GM18873 (cell line): ENCODE results near the gene ITGB5.

ENCODE experiments used
- ATAC-seq: cut with Tn5 transposase; IDR thresholded peaks from one replicate; pipeline ENCODE4 v1.9.1; 2021; ENCODE audit warnings: mild to moderate bottlenecking, moderate library complexity, moderate number of reproducible peaks; ENCODE audit not compliant: unreplicated experiment, low FRiP score

ITGB5 gene

DNA sequence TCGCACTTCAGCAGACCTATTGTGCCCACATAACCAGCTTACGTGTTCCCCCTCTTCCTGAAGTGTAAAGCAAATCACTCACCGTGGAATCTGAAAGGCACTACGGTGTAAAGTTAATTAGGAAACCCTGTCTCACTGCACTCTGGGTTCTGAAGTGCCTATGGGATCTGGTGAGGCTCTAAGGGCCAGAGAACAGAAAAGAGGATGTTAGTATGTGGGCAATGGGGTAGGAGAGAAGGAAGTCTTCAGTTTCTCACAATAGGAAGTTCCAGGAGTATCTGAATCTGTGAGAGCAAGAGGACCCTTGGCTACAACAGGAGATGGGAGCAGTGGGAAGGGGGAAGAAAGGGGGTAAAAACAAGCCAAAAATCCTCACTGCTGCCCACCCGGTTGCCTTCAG, 71.4 kb downstream of the ITGB5 start:
- ATAC-seq, result no peak

DNA sequence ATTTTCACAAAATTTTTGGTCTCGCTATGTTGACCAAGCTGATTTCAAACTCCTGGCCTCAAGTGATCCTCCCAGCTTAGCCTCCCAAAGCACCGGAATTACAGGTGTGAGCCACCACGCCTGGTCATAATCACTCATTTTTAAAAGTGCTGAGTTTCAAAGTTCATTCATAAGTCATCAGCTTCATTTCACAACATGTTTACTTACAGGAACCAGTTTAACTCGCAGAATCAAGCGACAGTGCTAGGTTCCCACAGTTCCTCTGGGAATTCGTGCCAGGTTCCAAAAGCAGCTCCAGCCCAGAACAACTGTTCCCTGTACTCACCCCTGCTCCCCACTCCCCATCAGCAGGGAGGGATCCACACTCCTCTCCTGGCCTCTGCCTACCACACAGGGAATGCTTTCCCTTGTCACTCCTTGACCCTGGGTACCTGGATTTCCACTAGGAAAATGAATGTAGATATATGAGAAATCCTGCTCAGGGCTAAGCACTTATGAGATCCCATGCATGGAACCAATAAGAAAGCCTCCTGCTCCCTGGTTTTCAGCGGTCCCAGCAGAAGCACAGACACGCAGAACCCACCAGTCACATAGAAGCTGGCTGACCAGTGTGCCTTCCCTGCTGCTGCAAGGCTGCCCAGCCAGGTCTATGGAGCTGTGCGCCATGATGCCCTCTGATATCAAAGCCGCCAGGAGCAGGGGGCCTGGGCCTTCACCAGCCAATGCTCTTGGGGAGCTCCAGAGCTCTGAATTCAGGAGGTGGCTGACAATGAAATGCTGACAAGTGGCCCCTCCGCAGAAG, 72.3 kb downstream of the ITGB5 start:
- no peak for ATAC-seq

DNA sequence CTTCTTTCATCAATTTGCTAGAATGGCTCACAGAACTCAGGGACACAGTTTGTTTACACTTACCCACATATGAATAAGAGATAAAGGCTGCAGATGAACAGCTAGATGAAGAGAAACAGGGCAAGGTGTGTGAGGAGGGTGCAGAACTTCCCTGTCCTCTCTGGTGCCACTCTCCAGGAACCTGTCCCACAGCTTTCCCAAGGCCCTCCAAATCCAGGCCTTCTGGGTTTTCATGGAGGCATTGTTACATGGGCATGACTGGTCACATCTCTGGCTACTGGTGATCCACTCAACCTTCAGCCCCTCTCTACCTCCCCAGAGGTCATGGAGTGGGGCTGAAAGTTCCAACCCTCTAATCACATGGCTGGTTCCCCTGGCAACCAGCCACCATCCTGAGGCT, 73.6 kb downstream of the ITGB5 start:
- ATAC-seq, result no peak

DNA sequence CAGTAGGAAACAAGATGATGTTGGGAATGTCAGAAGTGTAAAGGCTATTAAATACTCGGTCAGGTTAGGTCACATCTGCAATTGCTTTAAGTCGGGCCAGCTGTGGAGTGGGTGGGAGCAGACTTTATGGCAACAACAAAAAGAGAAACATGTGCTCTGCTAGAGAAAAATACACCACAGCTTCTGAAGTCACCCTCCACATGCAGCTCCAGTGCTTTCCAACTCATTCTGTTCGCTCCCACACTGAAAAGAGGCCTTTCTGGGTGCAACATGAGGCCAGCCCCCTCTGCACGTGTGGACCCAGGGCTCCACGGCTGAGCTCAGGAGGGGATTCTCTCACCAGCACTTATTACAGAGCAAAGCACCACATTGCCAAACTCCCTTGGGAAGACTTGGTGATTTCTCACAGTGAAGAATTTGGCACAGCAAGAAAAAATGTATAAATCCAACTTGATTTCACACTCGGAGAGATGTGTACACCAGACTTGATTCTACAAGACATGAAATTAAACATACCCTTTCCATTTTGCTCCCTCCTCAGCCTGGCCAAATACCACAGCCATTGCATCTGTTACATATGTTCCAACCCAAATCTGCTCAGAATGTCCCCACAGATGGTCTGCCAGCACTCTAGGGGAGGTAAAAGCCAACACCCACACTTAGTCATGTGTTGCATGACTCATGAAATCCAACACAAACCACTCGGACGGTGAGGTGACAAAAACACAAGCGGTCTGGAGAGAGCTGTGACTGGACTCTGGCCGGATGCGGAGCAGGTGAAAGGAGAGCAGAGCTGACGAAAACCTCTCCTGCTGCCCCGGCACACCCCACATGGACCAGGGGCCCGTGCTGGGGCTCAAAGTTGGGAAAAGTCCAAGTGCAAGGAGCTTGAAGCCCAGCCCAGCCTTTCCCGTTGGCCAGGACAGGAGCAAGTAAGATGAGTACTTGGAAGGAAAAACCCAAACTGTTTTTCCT, 74.6 kb downstream of the ITGB5 start:
- no peak for ATAC-seq

DNA sequence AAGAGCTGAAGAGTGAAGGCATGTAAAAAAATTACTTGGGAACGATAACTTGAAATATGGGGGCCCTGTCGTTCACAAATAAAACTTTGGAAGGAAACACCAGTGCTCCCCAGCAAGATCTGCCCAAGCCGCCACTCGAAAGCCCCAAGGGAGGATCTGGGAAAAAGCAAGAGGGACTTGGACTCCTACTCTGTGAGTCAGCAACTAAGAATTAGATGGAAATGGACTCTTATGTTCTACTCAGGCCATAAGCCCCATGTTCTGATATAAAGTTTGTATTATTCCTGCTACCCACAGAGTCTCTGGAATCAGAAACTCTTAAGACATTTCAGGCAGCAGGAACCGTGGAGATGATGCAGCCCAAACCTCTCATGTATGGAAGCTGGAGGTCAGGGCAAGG, 75.7 kb downstream of the ITGB5 start:
- no peak for ATAC-seq

DNA sequence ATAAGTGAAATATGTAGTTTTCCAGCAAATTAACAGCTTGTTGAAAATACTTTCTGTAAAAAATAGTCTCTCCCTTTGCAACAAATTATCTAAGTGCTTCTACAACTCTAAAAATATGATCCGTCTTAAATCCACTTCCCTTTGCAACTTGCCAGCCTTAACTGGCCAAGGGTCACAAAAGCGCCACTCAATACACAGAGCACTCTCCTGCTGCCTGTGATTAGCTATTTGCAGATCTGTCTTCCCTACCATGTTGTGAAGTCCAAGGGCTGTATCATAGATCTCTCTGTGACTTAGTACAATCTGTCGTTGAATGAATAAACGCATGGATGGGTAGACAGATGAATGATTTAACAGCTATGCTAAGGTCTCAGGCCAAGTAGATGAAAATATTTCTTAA, 76.2 kb downstream of the ITGB5 start:
- no peak for ATAC-seq

DNA sequence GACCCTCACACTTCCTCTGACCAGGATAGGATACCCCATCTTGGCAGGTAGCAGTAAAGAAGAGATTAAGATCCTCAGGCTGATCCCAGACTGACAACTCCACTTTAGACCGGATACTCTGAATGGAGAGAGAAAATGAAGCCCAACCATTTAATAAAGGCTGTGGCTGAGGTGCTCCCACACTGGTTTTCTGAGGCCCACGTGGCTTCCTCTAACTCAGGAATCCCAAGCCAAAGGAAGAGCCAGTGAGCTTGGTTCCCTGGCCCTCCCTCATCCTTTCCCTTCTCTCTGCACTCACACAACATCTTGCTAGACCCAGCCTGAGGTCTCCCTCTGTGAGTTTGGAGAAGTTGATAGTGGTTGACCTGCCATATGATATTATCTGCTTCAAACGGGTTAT, 78.1 kb downstream of the ITGB5 start:
- ATAC-seq, result no peak

DNA sequence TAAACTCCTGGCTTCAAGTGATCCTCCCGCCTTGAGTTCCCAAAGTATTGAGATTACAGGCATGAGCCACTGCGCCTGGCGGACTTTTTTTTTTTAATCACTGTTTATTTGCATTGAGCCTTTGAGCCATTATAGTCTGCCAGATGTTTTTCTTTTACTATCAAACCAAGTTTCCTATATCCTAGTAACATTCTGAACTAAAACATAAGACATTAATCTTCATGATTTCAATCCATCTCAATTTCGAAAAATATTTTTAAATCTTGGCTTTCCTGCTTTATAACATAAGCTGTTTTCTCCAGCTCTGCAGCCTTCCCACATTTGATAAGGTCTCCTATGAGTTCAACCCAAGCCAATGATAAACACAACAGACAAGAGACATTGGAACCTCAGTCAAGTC, 81.5 kb downstream of the ITGB5 start:
- ATAC-seq, result no peak

DNA sequence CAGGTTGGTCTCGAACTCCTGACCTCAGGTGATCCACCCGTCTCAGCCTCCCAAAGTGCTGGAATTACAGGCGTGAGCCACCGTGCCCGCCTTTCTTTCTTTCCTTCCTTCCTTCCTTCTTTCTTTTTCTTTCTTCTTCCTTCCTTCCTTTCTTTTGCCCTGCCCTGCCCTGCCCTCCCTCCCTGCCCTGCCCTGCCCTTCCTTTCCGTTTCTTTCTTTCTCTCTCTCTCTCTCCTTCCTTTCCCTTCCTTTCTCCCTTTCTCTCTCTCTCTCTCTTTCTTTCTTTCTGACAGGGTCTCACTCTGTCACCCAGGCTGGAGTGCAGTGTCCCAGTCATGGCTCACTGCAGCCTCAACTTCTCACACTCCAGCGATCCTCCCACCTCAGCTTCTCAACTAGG, 82.3 kb downstream of the ITGB5 start:
- no peak for ATAC-seq

- ATAC-seq, result no peak
These were observed 84.5 kb downstream of the ITGB5 start for GRCh38 chr3:124802702-124803101.

DNA sequence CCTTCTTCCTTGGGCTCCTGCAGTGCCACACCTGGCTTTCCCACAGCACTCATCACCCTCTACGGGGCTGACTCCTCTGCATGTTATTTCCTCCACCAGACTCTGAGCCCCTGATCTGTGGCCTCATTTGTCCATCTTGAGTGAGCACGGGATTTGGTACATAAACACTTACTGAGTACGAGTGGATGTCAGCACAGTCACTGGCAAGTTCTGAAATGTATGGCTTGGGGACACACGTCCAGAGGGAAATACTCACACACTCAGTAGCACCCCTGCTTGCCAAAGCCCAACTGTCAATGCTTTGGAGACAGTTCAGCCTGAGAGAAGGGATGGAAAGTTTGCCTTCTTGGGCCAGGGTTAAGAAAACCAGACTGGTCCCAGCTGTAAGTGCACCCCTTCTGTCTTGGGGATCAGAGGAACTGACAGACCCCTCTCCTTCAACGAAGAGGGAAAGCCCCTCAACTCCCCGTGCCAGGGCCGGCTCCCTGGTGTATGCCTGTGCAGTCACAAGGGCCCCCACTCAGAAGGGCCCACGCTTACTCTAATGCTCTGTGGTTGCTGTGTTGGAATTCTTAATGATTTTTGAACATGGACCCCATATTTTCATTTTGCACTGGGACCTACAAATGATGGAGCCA, 85.0 kb downstream of the ITGB5 start:
- no peak for ATAC-seq

DNA sequence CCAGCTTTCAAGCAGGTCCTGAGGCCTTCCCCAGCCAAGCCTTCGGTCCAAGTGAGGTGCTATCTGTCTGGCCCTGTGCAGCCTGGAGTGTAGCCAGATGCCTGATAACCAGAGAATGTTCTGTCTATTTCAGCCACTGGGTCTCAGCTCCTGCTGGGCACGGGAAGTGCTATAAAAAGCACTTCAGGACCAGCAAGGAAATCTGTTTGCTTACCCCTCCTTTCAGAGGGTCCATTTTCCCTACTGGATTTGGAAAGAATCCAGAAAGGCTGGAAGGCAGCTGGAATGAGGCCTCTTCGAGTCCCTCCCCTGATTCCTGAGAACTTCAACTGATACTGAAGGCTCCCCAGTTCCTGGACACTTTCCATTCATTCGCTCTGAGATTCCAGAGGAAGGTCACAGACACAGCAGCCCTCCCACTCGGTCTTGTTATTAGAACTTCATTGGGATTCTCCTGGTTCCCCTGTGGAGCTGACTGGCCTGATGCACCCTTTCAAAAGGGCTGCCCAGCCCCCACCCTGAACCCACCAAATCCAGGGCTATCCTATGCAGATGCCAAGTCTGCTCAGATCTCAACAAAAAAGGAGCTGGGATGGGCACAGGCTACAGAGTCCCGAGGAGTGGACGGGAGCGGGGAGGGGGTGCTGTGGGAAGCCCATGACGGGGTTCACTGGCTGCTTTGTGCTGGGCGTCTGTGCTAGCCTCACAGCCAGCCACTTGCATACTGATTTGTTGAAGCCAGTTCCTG, 86.5 kb downstream of the ITGB5 start:
- no peak for ATAC-seq

- ATAC-seq, result no peak
These were observed 87.1 kb downstream of the ITGB5 start for GRCh38 chr3:124800076-124800475.

GRCh38 chr3:124799676-124800075, 87.5 kb downstream of the ITGB5 start:
- ATAC-seq, result no peak

- ATAC-seq, result no peak
These were observed 89.7 kb downstream of the ITGB5 start for GRCh38 chr3:124797426-124797945.

DNA sequence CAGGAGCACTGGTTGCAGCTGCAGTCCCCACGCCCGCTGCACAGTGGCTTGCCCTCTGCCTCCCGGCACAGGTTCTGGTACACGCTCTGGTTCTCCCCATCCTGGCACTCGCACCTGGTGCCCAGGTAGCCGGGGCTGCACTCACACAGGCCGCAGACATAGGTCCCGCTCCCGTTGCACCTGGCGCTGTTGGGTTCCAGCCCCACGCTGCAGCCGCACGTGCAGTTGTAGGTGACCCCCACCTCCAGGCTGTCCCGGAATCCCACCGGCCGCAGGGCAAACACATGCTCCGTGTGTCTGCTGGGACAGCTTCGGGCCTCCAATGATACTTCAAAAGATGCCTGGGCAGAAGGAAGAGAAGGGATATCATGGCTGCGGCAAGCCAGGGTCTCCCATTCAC, 90.7 kb downstream of the ITGB5 start:
- ATAC-seq, result no peak

DNA sequence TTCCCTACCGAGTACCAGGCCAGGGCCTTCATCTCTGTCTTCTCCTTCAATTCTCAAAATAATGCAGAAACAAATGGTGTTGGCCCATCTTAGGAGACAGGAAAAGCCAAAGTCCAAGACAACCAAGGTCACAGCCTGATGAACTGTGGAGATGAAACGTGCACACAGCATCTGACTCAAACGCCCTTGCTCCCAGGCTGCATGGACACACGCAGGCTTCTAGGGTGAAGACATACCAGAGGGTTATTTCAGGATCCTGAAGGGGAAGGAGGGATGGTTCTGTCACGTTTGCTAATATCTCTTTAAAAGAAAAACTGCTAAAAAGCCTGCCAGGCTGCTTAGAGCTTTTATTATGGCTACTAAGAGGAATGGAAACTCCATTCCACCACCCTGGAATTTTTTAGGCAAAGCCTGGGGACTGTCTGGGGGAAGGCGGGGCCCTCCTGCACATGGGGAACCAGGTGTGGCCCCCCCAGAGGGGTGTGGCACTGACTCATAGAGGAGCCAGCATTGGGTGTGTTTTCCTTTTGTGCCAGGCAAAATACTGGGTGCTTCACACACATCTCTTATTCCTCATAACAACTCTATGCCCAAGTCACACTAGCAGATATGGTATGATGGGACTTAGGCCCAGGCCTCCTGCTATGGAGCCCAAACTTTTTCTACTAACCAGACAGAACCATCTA, 94.0 kb downstream of the ITGB5 start:
- ATAC-seq, result no peak

DNA sequence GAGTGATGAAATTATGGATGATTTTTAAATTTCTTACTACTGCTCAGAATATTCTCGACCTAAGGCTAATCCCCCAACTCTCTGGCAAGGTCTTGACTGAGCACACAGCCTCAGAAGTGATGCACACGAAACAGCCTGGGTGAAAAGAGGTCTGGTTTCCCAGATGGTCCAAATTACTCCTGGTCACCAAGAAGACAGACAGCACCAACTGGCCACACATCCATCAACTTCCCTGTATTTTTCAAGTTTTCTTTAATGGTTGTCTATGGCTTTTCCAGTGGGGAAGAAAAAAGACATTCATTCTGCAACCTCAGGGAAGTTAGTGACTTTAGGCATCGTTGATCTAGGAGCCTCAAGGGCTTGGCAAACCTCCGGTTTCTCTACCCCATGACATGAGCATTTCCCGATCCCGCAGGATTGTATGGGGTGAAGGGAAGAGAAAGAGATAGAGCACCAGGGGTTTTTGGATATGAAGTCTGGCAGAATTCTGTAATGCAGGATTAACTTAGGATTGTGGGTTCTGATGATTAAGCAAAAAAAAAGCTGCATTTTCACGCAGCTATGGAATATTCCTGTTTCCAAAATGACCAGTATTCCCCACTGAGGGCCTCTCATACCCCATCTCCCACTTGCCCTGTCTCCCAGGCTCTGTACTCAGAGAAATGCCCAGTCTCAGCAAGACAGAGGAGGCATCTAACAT, 94.7 kb downstream of the ITGB5 start:
- ATAC-seq, result no peak

DNA sequence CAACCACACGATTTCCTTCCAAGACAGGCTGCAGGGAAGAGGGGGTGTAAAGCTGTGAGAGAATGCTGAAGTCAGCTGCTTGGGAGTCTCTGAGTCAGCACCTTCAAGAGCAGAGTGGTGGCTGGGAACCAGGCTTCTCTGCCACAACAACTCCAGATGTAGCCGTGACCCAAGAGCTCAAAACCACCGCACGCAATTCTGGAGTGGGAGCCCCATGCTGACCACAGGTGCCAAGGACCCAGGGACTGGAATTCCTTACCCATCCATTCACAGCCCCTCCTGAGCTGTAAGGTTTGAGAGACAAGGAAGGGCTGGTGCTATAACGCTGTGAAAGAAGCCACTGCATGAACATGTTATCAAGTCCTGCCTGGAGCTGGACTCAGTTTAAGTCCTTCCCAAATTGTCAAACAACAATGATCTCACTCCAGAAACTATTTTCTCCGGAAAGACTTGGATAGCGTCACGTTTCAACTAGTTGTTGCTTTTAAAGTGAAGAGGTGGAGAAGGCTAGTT, 95.5 kb downstream of the ITGB5 start:
- no peak for ATAC-seq
